SKM-1 (cell line): ENCODE data around the gene IL34.
"Not testable (repeated sequence)": the region's sequence is repeated elsewhere in the genome, so short reads cannot be mapped to it uniquely, and the experiment has no call there.

Experiments
- DNase-seq: peaks from one replicate; lab custom pipeline; 2025; ENCODE audit not compliant: unreplicated experiment; lab: John Stamatoyannopoulos, UW

IL34 gene

DNA sequence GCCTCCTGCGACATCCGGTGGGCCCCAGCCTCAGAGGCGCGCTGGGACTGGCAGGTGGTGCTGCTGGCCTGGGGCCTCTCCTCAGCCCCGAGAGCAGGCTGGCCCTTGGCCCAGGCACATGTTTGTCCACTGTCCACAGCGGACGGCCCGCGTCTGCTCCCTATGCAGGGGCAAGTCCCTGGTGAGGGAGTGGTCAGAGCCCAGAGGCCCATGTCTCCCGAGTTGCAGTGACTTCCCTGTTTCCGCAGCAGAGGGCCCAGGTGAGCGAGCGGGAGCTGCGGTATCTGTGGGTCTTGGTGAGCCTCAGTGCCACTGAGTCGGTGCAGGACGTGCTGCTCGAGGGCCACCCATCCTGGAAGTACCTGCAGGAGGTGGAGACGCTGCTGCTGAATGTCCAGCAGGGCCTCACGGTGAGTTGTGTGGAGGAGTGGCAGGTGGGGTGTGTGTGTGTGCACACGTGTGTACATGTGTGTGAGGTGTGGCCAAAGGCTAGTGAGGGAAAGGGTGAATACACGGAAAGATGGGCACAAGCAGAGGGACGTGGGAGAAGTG is 10.4 kb downstream of the IL34 start:
- no peak for DNase-seq

GRCh38 chr16:70657956-70658355 is 11.6 kb downstream of the IL34 start:
- no peak for DNase-seq

DNA sequence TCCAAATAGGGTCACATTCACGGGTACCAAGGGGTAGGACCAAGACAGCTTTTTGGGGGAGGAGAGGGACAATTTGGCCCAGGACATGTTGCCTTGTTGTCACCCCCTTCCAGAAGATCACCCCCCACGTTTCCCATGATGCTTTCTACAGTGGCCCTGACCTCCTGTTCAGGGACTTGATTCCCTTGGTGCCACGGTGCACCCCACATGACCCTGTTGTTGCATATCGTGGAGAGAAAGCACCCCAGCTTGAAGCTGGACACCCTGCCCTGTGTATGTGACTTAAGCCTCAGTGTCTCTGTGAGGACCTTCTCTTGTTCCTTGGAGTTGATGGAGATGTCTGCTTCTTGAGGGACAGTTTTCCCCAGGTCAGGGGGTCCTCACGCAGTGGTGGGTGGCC is 12.6 kb downstream of the IL34 start:
- DNase-seq, result no peak

DNA sequence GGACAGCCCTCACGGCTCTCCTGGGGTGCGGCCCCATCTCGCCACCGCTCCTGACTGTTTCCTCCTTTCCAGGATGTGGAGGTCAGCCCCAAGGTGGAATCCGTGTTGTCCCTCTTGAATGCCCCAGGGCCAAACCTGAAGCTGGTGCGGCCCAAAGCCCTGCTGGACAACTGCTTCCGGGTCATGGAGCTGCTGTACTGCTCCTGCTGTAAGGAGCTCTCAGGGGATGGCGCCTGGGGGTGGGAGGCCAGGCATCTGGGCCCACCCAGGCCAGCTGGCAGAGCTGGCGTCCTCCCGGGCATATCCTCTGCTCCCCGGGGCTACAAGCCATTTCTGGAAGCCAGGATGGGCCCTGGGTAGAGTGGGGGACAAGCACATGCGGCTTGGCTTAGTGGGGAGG is 13.2 kb downstream of the IL34 start:
- DNase-seq, result no peak

GRCh38 chr16:70659953-70660671 is 13.8 kb downstream of the IL34 start:
- DNase-seq, result no peak

DNA sequence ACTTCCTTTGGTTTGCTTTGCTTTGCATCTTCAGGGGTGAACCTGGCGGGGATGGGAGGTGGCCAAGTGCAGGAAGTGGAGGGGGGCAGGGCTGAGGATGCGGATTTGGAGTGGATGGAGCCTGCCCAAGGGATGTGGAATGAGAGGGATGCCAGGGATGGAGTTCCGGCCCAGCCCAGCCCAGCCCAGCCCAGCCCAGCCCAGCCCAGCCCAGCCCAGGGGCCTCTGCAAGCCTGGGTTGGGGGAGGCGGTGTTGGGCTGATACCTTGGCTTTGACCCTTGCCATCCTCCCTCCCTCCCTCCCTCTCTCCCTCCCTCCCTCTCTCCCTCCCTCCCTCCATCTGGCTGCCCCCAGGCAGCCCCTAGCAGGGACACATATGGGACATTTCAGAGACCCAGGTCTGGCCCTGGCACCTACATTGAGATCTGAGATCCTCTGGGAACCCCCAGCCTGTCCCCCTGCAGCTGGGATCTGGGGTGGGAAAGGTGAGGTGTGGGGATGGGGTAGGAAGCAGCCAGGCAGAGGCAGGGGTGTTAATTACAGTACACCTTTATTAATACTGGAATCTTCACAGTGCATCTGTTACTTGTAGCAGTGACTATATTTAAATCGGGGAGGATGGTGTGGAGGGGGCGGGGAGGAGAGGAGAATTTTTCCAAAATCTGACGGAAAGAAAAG is 14.5 kb downstream of the IL34 start:
- no peak for DNase-seq

GRCh38 chr16:70661534-70661917 is 15.2 kb downstream of the IL34 start:
- DNase-seq, result no peak

GRCh38 chr16:70661918-70662641 is 15.7 kb downstream of the IL34 start:
- DNase-seq, result no peak

- DNase-seq, result no peak
These were observed 16.7 kb downstream of the IL34 start for GRCh38 chr16:70662991-70663523.

- DNase-seq, result no peak
These were observed 17.4 kb downstream of the IL34 start for GRCh38 chr16:70663524-70664324.

- no peak for DNase-seq
These were observed 18.2 kb downstream of the IL34 start for GRCh38 chr16:70664325-70665112.

GRCh38 chr16:70665113-70665694 is 18.8 kb downstream of the IL34 start:
- no peak for DNase-seq

DNA sequence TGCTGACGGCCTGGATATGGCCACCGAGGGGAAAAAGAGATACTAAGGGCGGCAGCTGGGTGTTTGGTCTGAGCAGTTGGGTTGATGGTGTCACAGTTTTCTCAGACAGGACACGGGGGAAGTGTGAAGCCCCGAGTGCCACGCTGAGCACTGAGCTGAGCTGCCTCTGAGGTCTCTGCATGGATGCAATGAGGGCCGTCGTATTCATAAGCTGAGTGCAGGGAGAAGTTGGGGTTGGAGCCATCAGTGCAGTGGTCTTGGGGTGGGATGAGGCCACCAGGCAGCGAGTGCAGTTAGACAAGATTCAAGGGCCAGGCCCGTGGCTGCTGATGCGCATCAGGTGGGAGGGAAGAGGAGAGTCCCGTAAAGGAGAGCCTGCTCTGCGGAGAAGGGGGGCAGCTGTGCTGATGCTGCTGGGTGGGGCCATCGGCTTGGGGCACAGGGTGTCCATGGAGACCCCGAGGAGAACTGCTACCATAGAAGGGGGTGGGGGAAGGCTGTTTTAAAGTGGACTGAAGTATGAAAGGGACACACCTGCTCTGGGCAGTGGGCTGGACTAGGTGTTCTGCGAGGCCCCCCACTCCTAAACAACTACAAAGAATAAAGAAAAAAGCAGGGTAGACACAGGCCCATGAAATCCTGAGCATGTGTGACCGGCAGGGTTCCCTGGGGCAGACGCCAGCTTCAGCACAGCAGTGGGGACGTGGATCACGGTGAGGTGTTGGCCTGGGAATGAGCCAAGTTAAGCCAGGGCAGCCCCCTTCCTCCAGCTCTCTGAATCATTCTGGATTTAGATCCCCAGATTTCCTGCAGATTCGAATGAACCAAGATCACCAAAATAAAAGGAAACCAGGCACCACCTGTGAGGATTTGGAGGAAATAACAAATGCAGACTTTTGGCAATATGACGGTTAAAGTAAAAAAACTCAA is 19.7 kb downstream of the IL34 start:
- DNase-seq, result no peak

DNA sequence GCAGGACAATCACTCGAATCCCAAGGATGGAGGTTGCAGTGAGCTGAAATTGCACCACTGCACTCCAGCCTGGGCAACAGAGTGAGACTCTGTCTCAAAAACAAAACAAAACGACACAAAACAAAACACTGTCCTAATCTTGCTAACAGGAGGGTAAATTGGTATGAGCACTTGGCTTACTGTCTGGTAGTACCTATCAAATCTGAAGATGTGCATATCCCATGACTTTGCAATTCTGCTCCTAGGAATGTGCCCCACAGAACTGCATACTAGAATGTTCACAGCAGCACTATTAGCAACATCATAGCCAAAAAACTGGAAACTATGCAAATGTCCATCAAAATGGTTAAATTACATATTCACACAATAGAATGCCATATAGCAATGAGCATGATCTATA is 23.8 kb downstream of the IL34 start:
- no peak for DNase-seq

DNA sequence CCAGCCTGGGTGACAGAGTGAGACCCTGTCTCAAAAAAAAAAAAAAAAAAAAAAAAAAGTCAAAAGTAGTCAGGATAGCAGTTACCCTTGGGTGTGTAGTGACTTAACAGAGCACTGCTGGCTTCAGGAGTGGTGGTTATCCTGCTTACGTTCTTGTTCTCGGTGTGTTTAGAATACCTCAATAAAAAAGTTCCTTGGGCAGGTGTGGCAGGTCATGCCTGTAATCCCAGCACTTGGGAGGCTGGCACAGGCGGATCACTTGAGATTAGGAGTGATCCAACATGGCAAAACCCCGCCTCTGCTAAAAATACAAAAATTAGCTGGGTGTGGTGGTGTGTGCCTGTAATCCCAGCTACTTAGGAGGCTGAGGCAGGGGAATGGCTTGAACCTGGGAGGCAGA is 24.6 kb downstream of the IL34 start:
- not testable (repeated sequence) for DNase-seq

DNA sequence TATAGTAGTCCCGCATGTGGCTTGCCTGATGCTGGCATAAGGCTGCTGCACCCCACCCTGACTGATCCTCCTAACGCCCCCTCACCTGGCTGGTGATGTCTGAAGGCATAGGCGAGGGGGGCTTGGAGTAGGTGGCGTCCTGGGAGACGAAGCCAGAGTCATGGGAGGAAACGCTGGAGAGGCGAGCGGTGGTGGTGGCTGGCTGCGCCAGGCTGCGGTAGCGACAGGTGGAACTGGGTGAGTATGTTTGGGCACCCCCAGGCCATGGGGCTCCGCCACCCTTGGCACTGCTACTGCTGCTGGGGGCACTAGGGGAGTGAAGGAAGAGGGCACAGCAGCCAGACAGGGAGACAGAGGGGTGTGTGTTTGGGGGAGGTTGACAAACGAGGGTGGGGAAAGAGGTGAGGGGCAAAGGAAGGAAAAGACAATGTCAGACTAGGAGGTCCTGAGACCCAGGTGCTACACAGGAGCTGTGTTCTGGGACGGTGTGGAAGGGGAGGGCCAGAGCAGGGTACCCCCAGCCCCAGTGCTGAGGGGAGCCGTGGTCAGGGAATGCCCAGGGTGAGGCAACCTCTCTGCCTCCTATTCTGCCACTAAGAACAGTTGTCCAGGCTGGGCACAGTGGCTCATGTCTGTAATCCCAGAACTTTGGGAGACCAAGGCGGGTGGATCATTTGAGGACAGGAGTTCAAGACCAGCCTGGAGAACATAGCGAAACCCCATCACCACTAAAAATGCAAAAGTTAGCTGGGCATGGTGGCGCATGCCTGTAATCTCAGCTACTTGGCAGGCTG is 28.1 kb downstream of the IL34 start:
- DNase-seq, result no peak

GRCh38 chr16:70675851-70676513 is 29.6 kb downstream of the IL34 start:
- DNase-seq, result no peak
